Progenitor cell of endocrine pancreas (in vitro differentiated cells): ENCODE data around the gene AGGF1. TPM values are rescaled to one million over a fixed set of nuclear protein-coding genes. Genes with fewer than 3 reads are reported as not detected.
"Not testable (repeated sequence)": the region's sequence is repeated elsewhere in the genome, so short reads cannot be mapped to it uniquely, and the experiment has no call there.

Source experiments
- DNase-seq: peaks from one replicate; pipeline ENCODE4 v3.0.0; 2021; ENCODE audit warnings: low spot score; ENCODE audit not compliant: unreplicated experiment
- H3K27ac Mint-ChIP-seq: 2 replicates; pipeline ENCODE4 v1.8.0; 2021; ENCODE audit warnings: mild to moderate bottlenecking, moderate library complexity, mixed read lengths
- H3K27me3 Mint-ChIP-seq: 2 replicates; pipeline ENCODE4 v1.8.0; 2021; ENCODE audit warnings: mixed read lengths
- H3K36me3 Mint-ChIP-seq: 2 replicates; pipeline ENCODE4 v1.8.0; 2022; ENCODE audit warnings: mixed read lengths; ENCODE audit not compliant: insufficient read depth
- H3K4me1 Mint-ChIP-seq: 2 replicates; pipeline ENCODE4 v1.8.0; 2021; ENCODE audit warnings: low read depth, mixed read lengths
- H3K4me3 Mint-ChIP-seq: 2 replicates; pipeline ENCODE4 v1.8.0; 2021; ENCODE audit warnings: low read depth, mild to moderate bottlenecking, moderate library complexity, mixed read lengths
- H3K9me3 Mint-ChIP-seq: 2 replicates; pipeline ENCODE4 v1.8.0; 2021; ENCODE audit warnings: low read depth, mixed read lengths
- CTCF ChIP-seq: fragments of 200-600 bp; sonication (generic); IDR thresholded peaks from one replicate; pipeline ENCODE4 v1.5.0; 2021; ENCODE audit warnings: antibody characterized with exemption, mild to moderate bottlenecking; ENCODE audit not compliant: unreplicated experiment
- total RNA-seq: library from RNA; stranded (reverse); gene quantifications from 2 replicates; pipeline ENCODE4 v1.2.1, GENCODE V29; 2021

The AGGF1 gene
- total RNA-seq, 1 donor from 2014 or later = 26.3 TPM

GRCh38 chr5:77066823-77067442 is 36.7 kb downstream of the AGGF1 start:
- DNase-seq = no peak
- TF ChIP-seq CTCF = no peak
- peaks cover 22% of the 10 kb centered on the region for H3K36me3 Mint-ChIP-seq
- no peaks in the 10 kb centered on the region for H3K9me3 Mint-ChIP-seq
- no peak overlapping the region for H3K27ac Mint-ChIP-seq
- H3K4me3 Mint-ChIP-seq = no peak overlapping the region
- no peaks in the 10 kb centered on the region for H3K27me3 Mint-ChIP-seq
- peaks cover 5% of the 10 kb centered on the region for H3K4me1 Mint-ChIP-seq

- no peak for DNase-seq
- peaks cover 1% of the 10 kb centered on the region for H3K4me1 Mint-ChIP-seq
- H3K27me3 Mint-ChIP-seq = peaks cover 4% of the 10 kb centered on the region
- no peak for TF ChIP-seq CTCF
- no peak overlapping the region for H3K4me3 Mint-ChIP-seq
- H3K9me3 Mint-ChIP-seq = no peaks in the 10 kb centered on the region
- no peak overlapping the region for H3K27ac Mint-ChIP-seq
- H3K36me3 Mint-ChIP-seq = peaks cover 22% of the 10 kb centered on the region
Observed at GRCh38 chr5:77073667-77074066, 43.5 kb downstream of the AGGF1 start.

- H3K9me3 Mint-ChIP-seq = no peaks in the 10 kb centered on the region
- no peak overlapping the region for H3K27ac Mint-ChIP-seq
- DNase-seq = no peak
- H3K36me3 Mint-ChIP-seq = peaks cover 16% of the 10 kb centered on the region
- TF ChIP-seq CTCF = no peak
- peaks cover 1% of the 10 kb centered on the region for H3K4me1 Mint-ChIP-seq
- H3K4me3 Mint-ChIP-seq = no peak overlapping the region
- peaks cover 4% of the 10 kb centered on the region for H3K27me3 Mint-ChIP-seq
Observed at GRCh38 chr5:77074745-77075144, 44.5 kb downstream of the AGGF1 start.

- Mint-ChIP-seq H3K9me3 (peaks cover under 1% of the 10 kb centered on the region), H3K4me1 (peaks cover 1% of the 10 kb centered on the region), H3K36me3 (peaks cover 22% of the 10 kb centered on the region), H3K27me3 (peaks cover 4% of the 10 kb centered on the region), H3K4me3 (peak overlapping the region; percentile 61), H3K27ac (peak overlapping the region; percentile 9)
- peak; percentile 68 for DNase-seq
- peak; percentile 88 for TF ChIP-seq CTCF
Observed at GRCh38 chr5:77076961-77077828, 47.0 kb downstream of the AGGF1 start.

GRCh38 chr5:77077829-77078176 is 47.6 kb downstream of the AGGF1 start:
- peaks cover 26% of the 10 kb centered on the region for H3K36me3 Mint-ChIP-seq
- no peak for DNase-seq
- peaks cover 4% of the 10 kb centered on the region for H3K9me3 Mint-ChIP-seq
- peak overlapping the region; percentile 61 for H3K4me3 Mint-ChIP-seq
- H3K27me3 Mint-ChIP-seq = peaks cover 4% of the 10 kb centered on the region
- peaks cover 1% of the 10 kb centered on the region for H3K4me1 Mint-ChIP-seq
- no peak for TF ChIP-seq CTCF
- H3K27ac Mint-ChIP-seq = no peak overlapping the region

- not testable (repeated sequence) for H3K9me3 Mint-ChIP-seq, H3K27ac Mint-ChIP-seq, H3K4me1 Mint-ChIP-seq, H3K4me3 Mint-ChIP-seq, DNase-seq, H3K27me3 Mint-ChIP-seq
- peaks cover 38% of the 10 kb centered on the region for H3K36me3 Mint-ChIP-seq
Observed at GRCh38 chr5:77080479-77080878, 50.3 kb downstream of the AGGF1 start.
